ENCODE measurements around the gene IFNGR1. TPM values are rescaled to one million over a fixed set of nuclear protein-coding genes. Genes with fewer than 3 reads are reported as not detected.

Gene IFNGR1
- total and polyA plus RNA-seq, 10 of the 15 experiments (the other 5 are each of a cell fraction or from before 2014, with no cell fraction given) = 89.0 to 296 (median 138) TPM

DNA sequence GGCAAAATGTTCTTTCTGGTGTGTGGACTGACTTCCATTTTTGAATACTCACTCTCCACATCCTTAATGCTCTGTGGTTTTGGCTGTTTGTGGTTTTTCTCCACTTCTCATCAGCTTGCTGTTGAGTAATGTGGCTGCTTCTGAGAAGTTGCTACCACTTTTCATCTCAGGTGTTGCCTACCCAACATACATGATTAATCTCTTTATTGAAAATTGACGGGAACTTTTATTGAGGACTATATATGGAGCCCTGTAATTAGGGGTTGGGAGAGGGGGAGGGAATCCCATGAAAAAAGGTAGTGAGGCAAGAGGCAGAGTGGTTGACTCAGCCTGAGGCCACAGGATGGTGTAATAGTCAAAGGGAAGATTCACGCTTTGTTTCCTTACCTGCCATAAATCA lies 63.4 kb downstream of the IFNGR1 start (continued):
- TF ChIP-seq, protein P1, sequence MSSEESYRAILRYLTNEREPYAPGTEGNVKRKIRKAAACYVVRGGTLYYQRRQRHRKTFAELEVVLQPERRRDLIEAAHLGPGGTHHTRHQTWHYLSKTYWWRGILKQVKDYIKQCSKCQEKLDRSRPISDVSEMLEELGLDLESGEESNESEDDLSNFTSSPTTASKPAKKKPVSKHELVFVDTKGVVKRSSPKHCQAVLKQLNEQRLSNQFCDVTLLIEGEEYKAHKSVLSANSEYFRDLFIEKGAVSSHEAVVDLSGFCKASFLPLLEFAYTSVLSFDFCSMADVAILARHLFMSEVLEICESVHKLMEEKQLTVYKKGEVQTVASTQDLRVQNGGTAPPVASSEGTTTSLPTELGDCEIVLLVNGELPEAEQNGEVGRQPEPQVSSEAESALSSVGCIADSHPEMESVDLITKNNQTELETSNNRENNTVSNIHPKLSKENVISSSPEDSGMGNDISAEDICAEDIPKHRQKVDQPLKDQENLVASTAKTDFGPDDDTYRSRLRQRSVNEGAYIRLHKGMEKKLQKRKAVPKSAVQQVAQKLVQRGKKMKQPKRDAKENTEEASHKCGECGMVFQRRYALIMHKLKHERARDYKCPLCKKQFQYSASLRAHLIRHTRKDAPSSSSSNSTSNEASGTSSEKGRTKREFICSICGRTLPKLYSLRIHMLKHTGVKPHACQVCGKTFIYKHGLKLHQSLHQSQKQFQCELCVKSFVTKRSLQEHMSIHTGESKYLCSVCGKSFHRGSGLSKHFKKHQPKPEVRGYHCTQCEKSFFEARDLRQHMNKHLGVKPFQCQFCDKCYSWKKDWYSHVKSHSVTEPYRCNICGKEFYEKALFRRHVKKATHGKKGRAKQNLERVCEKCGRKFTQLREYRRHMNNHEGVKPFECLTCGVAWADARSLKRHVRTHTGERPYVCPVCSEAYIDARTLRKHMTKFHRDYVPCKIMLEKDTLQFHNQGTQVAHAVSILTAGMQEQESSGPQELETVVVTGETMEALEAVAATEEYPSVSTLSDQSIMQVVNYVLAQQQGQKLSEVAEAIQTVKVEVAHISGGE (CRISPR knock-in tag; IDR thresholded peaks at IDR 0.05) = no peak
- TF ChIP-seq, protein P2, sequence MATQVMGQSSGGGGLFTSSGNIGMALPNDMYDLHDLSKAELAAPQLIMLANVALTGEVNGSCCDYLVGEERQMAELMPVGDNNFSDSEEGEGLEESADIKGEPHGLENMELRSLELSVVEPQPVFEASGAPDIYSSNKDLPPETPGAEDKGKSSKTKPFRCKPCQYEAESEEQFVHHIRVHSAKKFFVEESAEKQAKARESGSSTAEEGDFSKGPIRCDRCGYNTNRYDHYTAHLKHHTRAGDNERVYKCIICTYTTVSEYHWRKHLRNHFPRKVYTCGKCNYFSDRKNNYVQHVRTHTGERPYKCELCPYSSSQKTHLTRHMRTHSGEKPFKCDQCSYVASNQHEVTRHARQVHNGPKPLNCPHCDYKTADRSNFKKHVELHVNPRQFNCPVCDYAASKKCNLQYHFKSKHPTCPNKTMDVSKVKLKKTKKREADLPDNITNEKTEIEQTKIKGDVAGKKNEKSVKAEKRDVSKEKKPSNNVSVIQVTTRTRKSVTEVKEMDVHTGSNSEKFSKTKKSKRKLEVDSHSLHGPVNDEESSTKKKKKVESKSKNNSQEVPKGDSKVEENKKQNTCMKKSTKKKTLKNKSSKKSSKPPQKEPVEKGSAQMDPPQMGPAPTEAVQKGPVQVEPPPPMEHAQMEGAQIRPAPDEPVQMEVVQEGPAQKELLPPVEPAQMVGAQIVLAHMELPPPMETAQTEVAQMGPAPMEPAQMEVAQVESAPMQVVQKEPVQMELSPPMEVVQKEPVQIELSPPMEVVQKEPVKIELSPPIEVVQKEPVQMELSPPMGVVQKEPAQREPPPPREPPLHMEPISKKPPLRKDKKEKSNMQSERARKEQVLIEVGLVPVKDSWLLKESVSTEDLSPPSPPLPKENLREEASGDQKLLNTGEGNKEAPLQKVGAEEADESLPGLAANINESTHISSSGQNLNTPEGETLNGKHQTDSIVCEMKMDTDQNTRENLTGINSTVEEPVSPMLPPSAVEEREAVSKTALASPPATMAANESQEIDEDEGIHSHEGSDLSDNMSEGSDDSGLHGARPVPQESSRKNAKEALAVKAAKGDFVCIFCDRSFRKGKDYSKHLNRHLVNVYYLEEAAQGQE (IDR thresholded peaks at IDR 0.05; ENCODE audit: low read depth, low read length) = no peak
- TF ChIP-seq RBBP5 (conservative IDR thresholded peaks at IDR 0.05) (no peak), WRNIP1 (IDR thresholded peaks at IDR 0.05; ENCODE audit: borderline replicate concordance, low read depth, low read length) (no peak), KLF5 (IDR thresholded peaks at IDR 0.05; ENCODE audit: partially characterized antibody) (no peak), BACH1 (IDR thresholded peaks at IDR 0.05; ENCODE audit: borderline replicate concordance) (no peak), EGR1 (IDR thresholded peaks at IDR 0.05; ENCODE audit: borderline replicate concordance in 1 of 2, low read depth in 2 of 2, low read length in 2 of 2) (no peak), POU2F2 (IDR thresholded peaks at IDR 0.05; ENCODE audit: borderline replicate concordance, low read depth, low read length) (0 out of 3 replicates have a peak, but pooled peaks have one; percentile 56), SRF (IDR thresholded peaks at IDR 0.05; ENCODE audit: low read depth in 2 of 2, low read length in 2 of 2) (no peak), ATF7 (IDR thresholded peaks at IDR 0.05; ENCODE audit: low read depth) (no peak), TCF12 (IDR thresholded peaks at IDR 0.05; ENCODE audit: low read depth, low read length) (no peak), MLLT1 (IDR thresholded peaks at IDR 0.05) (peak; percentile 83), ZNF217 (IDR thresholded peaks at IDR 0.05) (no peak), CBFB (IDR thresholded peaks at IDR 0.05; ENCODE audit: low read depth) (peak; percentile 86), CEBPZ (IDR thresholded peaks at IDR 0.05; ENCODE audit: low read depth, low read length) (no peak), RAD21 (IDR thresholded peaks at IDR 0.05; ENCODE audit: insufficient read depth, low read depth, low read length) (peak; percentile 33; the same call in 1 of the 2 replicates), TBL1XR1 (IDR thresholded peaks at IDR 0.05; ENCODE audit: low read depth, low read length) (no peak)
- TF ChIP-seq, protein P3, sequence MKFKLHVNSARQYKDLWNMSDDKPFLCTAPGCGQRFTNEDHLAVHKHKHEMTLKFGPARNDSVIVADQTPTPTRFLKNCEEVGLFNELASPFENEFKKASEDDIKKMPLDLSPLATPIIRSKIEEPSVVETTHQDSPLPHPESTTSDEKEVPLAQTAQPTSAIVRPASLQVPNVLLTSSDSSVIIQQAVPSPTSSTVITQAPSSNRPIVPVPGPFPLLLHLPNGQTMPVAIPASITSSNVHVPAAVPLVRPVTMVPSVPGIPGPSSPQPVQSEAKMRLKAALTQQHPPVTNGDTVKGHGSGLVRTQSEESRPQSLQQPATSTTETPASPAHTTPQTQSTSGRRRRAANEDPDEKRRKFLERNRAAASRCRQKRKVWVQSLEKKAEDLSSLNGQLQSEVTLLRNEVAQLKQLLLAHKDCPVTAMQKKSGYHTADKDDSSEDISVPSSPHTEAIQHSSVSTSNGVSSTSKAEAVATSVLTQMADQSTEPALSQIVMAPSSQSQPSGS (IDR thresholded peaks at IDR 0.05; ENCODE audit: low read length) = peak; percentile 70; the same call in 1 of the 2 replicates

Data from GM12878 (cell line).